Endodermal cell (in vitro differentiated cells): Measurements from ENCODE around the gene DRICH1. TPM values are rescaled to one million over a fixed set of nuclear protein-coding genes. Genes with fewer than 3 reads are reported as not detected.

ENCODE experiments used
- DNase-seq: peaks from one replicate; pipeline ENCODE4 v3.0.0-alpha.2; 2017
- H3K27ac ChIP-seq: 2 replicates; pipeline ENCODE4 v1.5.1; 2013; ENCODE audit warnings: mild to moderate bottlenecking, low read depth, low read length, moderate library complexity
- H3K27me3 ChIP-seq: 2 replicates; pipeline ENCODE4 v1.6.1; 2013; ENCODE audit warnings: mild to moderate bottlenecking, low read length, moderate library complexity; ENCODE audit not compliant: insufficient read depth, control insufficient read depth, poor library complexity, severe bottlenecking
- H3K36me3 ChIP-seq: 2 replicates; pipeline ENCODE4 v1.7.0; 2013; ENCODE audit warnings: mild to moderate bottlenecking, low read length, moderate library complexity; ENCODE audit not compliant: control insufficient read depth, insufficient read depth
- H3K4me1 ChIP-seq: one replicate; pipeline ENCODE4 v1.7.0; 2013; ENCODE audit warnings: low read length; ENCODE audit not compliant: control insufficient read depth, insufficient read depth
- H3K4me3 ChIP-seq: 2 replicates; pipeline ENCODE4 v1.5.1; 2013; ENCODE audit warnings: mild to moderate bottlenecking, low read length, moderate library complexity
- H3K9ac ChIP-seq: 2 replicates; pipeline ENCODE4 v1.6.1; 2013; ENCODE audit warnings: mild to moderate bottlenecking, low read length, moderate library complexity; ENCODE audit not compliant: poor library complexity, severe bottlenecking; ENCODE audit errors: extremely low read depth
- H3K9me3 ChIP-seq: 2 replicates; pipeline ENCODE4 v1.6.1; 2013; ENCODE audit warnings: mild to moderate bottlenecking, low read length, moderate library complexity; ENCODE audit not compliant: control insufficient read depth
- H3K27ac Mint-ChIP-seq: 2 replicates; pipeline ENCODE4 v1.8.0; 2020; ENCODE audit warnings: mixed read lengths
- H3K27me3 Mint-ChIP-seq: 2 replicates; pipeline ENCODE4 v1.8.0; 2021; ENCODE audit warnings: mild to moderate bottlenecking, mixed read lengths; ENCODE audit not compliant: insufficient read depth
- H3K36me3 Mint-ChIP-seq: 2 replicates; pipeline ENCODE4 v1.8.0; 2020; ENCODE audit warnings: low read depth, mixed read lengths
- H3K4me1 Mint-ChIP-seq: 2 replicates; pipeline ENCODE4 v1.8.0; 2020; ENCODE audit warnings: mixed read lengths
- H3K4me3 Mint-ChIP-seq: 2 replicates; pipeline ENCODE4 v1.8.0; 2020; ENCODE audit warnings: mild to moderate bottlenecking, moderate library complexity, mixed read lengths
- H3K9me3 Mint-ChIP-seq: 2 replicates; pipeline ENCODE4 v1.8.0; 2020; ENCODE audit warnings: mild to moderate bottlenecking, mixed read lengths
- WGBS, 2 experiments: methylation state at CpG; one replicate each; pipeline versions ENCODE4 v1.1.5 to v1.1.7; 2013; ENCODE audit warnings: missing lambda C conversion rate in 2 of 2, mixed read lengths in 1 of 2; ENCODE audit not compliant: insufficient coverage in 1 of 2, insufficient read length in 1 of 2; 5-methylcytosine and 5-hydroxymethylcytosine counted together
- total RNA-seq, 2 donors: library from RNA; stranded (reverse); fragmentation: NEBNext Ultra II Directional in 1 of 2; extraction: Animal tissue kit (Norgen Biotek cat#: 25700) in 1 of 2; gene quantifications; 2 replicates in 1 of 2; 3 replicates in 1 of 2; pipeline ENCODE4 v1.2.1, GENCODE V29; 2021
- TF ChIP-seq, protein P1 (sequence below): fragments of 200-600 bp; sonication (generic); conservative IDR thresholded peaks from 2 replicates; pipeline ENCODE4 v1.5.0; 2021; ENCODE audit warnings: antibody characterized with exemption, mild to moderate bottlenecking

Gene DRICH1
- total RNA-seq, 2 donors from 2014 or later: 0.24 TPM; not detected in 1

DNA sequence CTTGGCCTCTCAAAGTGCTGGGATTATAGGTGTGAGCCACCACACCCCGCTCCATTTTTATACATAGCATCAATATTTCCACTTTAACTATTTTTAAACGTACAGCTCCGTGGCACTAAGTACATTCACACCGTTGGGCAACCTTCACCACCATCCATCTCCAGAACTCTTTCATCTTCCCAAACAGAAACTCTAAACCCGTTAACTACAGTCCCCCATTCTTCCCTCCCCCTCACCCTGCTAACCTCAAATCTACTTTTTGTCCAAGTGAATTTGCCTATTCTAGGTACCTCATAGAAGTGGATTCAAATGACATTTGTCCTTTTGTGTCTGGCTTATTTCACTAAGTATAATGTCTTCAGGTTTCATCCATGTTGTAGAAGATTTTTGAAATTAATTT lies 55.4 kb downstream of the DRICH1 start:
- no peaks in the 10 kb centered on the region for H3K9me3 Mint-ChIP-seq
- H3K27ac Mint-ChIP-seq: no peak overlapping the region
- Histone ChIP-seq H3K36me3 (no peaks in the 10 kb centered on the region), H3K27me3 (no peaks in the 10 kb centered on the region), H3K4me3 (no peak overlapping the region), H3K27ac (no peak overlapping the region), H3K9ac (no peak overlapping the region), H3K4me1 (no peaks in the 10 kb centered on the region), H3K9me3 (no peaks in the 10 kb centered on the region)
- no peaks in the 10 kb centered on the region for H3K36me3 Mint-ChIP-seq
- no peaks in the 10 kb centered on the region for H3K4me1 Mint-ChIP-seq
- peaks cover 19% of the 10 kb centered on the region for H3K27me3 Mint-ChIP-seq
- TF ChIP-seq, protein P1, sequence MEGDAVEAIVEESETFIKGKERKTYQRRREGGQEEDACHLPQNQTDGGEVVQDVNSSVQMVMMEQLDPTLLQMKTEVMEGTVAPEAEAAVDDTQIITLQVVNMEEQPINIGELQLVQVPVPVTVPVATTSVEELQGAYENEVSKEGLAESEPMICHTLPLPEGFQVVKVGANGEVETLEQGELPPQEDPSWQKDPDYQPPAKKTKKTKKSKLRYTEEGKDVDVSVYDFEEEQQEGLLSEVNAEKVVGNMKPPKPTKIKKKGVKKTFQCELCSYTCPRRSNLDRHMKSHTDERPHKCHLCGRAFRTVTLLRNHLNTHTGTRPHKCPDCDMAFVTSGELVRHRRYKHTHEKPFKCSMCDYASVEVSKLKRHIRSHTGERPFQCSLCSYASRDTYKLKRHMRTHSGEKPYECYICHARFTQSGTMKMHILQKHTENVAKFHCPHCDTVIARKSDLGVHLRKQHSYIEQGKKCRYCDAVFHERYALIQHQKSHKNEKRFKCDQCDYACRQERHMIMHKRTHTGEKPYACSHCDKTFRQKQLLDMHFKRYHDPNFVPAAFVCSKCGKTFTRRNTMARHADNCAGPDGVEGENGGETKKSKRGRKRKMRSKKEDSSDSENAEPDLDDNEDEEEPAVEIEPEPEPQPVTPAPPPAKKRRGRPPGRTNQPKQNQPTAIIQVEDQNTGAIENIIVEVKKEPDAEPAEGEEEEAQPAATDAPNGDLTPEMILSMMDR: no peak
- H3K4me3 Mint-ChIP-seq: no peak overlapping the region
- DNase-seq: no peak
- 91 to 92% methylated on average over 5 of the region's 5 CpGs for WGBS, 2 experiments

DNA sequence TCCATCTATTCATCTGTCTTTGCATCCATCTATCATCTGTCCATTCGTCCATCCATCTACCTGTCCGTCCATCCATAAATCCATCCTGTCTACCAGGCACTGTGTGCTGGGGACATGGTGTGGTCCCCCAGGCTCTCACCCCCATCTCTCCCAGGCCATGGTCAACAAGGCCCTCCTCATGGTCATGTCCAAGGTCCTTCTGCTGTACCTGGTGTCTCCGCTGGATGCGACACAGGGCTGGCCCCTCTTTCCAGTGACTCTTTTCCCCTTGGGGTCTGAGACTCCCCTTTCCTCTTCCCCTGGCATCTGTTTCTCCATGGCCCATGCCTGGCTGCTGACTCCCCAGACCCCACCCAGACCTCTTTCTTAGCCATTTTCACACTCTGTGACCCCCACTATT lies 56.5 kb downstream of the DRICH1 start:
- Histone ChIP-seq H3K4me3 (no peak overlapping the region), H3K36me3 (no peaks in the 10 kb centered on the region), H3K9ac (no peak overlapping the region), H3K27me3 (no peaks in the 10 kb centered on the region), H3K9me3 (no peaks in the 10 kb centered on the region), H3K4me1 (no peaks in the 10 kb centered on the region), H3K27ac (no peak overlapping the region)
- Mint-ChIP-seq H3K4me1 (no peaks in the 10 kb centered on the region), H3K36me3 (no peaks in the 10 kb centered on the region), H3K4me3 (no peak overlapping the region), H3K27me3 (peaks cover 26% of the 10 kb centered on the region), H3K9me3 (no peaks in the 10 kb centered on the region), H3K27ac (no peak overlapping the region)
- DNase-seq: no peak
- WGBS, 2 experiments: 92 to 96% methylated on average over 4 of the region's 4 CpGs
- TF ChIP-seq, protein P1: no peak

DNA sequence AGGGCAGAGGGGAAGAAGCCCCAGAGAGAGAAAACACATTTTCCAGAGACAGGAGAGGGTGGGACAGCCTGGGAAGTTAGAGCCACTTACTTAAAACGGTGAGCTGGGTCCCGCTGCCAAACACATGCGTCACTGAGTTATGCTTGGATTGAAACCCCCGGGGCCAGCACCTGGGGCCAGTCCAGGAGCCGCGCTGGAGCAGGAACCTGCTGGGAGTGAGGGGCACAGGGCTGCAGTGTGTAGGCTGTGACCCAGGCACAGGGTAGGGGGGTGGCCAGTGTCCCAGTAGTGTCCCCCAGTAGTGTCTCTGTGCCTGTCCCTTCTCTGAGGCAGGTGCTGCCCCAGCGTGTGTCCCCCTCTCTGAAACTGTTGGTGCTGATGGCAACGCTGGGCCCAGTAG lies 57.2 kb downstream of the DRICH1 start:
- WGBS, 2 experiments: 84% methylated on average over 6 to 7 of the region's 8 CpGs
- H3K27me3 Mint-ChIP-seq: peaks cover 27% of the 10 kb centered on the region

More for the DNA sequence above, 57.2 kb downstream of the DRICH1 start:
- Histone ChIP-seq H3K9ac (no peak overlapping the region), H3K4me1 (no peaks in the 10 kb centered on the region), H3K27me3 (no peaks in the 10 kb centered on the region), H3K27ac (no peak overlapping the region), H3K36me3 (no peaks in the 10 kb centered on the region), H3K4me3 (no peak overlapping the region), H3K9me3 (no peaks in the 10 kb centered on the region)
- no peaks in the 10 kb centered on the region for H3K4me1 Mint-ChIP-seq
- no peaks in the 10 kb centered on the region for H3K9me3 Mint-ChIP-seq
- H3K27ac Mint-ChIP-seq: no peak overlapping the region
- H3K4me3 Mint-ChIP-seq: no peak overlapping the region
- no peaks in the 10 kb centered on the region for H3K36me3 Mint-ChIP-seq
- no peak for DNase-seq
- TF ChIP-seq, protein P1: no peak
